PFSK-1 (cell line): Measurements from ENCODE around the gene PLAC9.

Experiments used
- FOXP2 ChIP-seq: optimal IDR thresholded peaks from 2 replicates; pipeline ENCODE3; 2011; ENCODE audit warnings: borderline replicate concordance, control low read depth, inconsistent platforms; ENCODE audit not compliant: insufficient read depth; ENCODE audit errors: extremely low read length, extremely low read depth
- POLR2AphosphoS5 ChIP-seq: IDR thresholded peaks from 2 replicates; pipeline ENCODE4 v1.6.1; 2012; ENCODE audit warnings: low read depth, mild to moderate bottlenecking, control low read depth, low read length, moderate library complexity
- SIN3A ChIP-seq: IDR thresholded peaks from 2 replicates; pipeline ENCODE4 v1.6.1; 2012; ENCODE audit warnings: mild to moderate bottlenecking, low read length, moderate library complexity, borderline replicate concordance; ENCODE audit not compliant: insufficient read depth
- TAF1 ChIP-seq: IDR thresholded peaks from 2 replicates; pipeline ENCODE4 v1.6.1; 2012; ENCODE audit warnings: low read length, control low read depth, borderline replicate concordance; ENCODE audit not compliant: insufficient read depth
- TF ChIP-seq, protein P1 (sequence below), 2 experiments: IDR thresholded peaks; 2 replicates each; pipeline versions ENCODE4 v1.6.1 to v1.8.0; 2011 to 2012; ENCODE audit warnings: low read depth in 2 of 2, low read length in 2 of 2, control low read depth in 1 of 2, inconsistent platforms in 1 of 2, mild to moderate bottlenecking in 1 of 2, moderate library complexity in 1 of 2; ENCODE audit not compliant: insufficient read depth in 1 of 2

DNA sequence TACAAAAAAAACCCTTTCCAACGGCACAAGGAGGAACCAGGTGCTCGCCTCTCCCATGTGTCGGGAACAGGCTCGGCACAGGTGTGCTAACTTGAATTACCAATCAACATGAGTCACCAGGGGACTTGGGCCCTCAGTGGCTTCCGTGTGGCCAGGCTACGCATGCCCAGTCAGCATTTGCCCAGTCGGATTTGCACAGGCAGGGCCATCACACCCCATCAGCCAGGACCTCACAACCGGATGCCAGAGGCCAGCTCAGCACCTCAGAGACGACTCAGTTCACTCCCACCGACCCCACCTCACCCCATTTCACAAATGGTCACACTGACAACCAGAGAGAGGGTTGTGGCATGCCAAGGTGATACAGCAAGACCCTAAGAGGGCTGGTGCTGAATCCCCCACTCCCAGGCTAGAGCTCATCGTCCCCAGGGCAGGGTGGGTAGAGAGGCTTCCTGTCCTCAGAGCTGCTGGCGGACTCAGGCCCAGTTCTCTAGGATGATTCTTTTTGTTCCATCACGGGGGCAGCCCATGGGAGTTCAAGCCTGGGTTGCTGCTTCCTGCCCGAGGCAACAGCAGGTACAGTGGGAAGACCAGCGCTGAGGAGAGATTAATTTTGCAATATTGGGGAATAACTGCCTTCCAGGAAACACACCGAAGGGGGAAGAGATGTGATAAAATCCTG, 59.2 kb downstream of the PLAC9 start:
- TF ChIP-seq POLR2AphosphoS5, result no peak
- no peak for TF ChIP-seq TAF1
- TF ChIP-seq, protein P1, sequence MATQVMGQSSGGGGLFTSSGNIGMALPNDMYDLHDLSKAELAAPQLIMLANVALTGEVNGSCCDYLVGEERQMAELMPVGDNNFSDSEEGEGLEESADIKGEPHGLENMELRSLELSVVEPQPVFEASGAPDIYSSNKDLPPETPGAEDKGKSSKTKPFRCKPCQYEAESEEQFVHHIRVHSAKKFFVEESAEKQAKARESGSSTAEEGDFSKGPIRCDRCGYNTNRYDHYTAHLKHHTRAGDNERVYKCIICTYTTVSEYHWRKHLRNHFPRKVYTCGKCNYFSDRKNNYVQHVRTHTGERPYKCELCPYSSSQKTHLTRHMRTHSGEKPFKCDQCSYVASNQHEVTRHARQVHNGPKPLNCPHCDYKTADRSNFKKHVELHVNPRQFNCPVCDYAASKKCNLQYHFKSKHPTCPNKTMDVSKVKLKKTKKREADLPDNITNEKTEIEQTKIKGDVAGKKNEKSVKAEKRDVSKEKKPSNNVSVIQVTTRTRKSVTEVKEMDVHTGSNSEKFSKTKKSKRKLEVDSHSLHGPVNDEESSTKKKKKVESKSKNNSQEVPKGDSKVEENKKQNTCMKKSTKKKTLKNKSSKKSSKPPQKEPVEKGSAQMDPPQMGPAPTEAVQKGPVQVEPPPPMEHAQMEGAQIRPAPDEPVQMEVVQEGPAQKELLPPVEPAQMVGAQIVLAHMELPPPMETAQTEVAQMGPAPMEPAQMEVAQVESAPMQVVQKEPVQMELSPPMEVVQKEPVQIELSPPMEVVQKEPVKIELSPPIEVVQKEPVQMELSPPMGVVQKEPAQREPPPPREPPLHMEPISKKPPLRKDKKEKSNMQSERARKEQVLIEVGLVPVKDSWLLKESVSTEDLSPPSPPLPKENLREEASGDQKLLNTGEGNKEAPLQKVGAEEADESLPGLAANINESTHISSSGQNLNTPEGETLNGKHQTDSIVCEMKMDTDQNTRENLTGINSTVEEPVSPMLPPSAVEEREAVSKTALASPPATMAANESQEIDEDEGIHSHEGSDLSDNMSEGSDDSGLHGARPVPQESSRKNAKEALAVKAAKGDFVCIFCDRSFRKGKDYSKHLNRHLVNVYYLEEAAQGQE (IDR thresholded peaks at IDR 0.05; ENCODE audit: insufficient read depth in 1 of 2, low read depth in 2 of 2, low read length in 2 of 2), result no peak
- no peak for TF ChIP-seq SIN3A
- no peak for TF ChIP-seq FOXP2
